Measurements from ENCODE around the gene FANCE. TPM values are rescaled to one million over a fixed set of nuclear protein-coding genes. Genes with fewer than 3 reads are reported as not detected.
A peak's percentile ranks its signal among the peaks of the same experiment; 100 is the strongest.

The FANCE gene
- polyA plus RNA-seq, 1 donor = 27.8 TPM

DNA sequence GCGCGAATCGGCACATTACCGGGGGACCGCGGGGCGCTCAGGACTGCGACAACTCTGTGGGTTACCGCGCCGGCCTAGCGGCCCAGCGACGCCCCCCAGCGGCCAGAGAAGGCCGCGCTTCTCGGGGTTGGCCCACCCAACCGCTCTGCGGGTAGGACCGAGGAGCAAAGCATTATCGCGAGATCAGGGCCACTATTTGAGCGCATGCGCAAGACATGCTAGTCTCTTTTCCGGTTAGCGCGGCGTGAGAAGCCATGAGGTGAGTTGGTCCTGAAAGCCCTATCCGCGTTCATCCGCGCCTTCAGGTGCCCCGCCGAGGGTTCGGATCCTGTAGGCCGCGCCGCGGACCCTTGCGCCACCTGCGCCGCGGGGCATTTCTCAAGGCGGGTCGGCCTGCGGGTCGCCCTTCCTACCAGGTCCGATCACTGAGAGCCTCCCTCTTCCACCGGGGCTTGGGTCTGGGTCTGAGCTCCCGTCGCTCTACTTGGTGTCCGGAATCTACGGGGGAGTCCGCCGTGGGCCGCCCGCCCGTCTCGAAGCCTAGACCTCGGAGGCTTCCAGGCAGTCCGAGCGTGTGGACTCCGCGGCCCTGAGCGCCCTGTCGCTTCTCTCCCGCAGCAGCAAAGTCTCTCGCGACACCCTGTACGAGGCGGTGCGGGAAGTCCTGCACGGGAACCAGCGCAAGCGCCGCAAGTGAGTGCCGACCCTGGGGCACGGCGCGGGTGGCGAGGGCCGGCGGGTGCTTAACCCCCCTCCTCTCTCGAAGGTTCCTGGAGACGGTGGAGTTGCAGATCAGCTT, 16.2 kb downstream of the FANCE start, which contains the start of gene RPL10A:
Gene RPL10A (plus strand): TSS at position 221 of the 799 bp plus-strand sequence. CDS start 34 bp downstream, at position 255.
- peak; percentile 98 for DNase-seq

DNA sequence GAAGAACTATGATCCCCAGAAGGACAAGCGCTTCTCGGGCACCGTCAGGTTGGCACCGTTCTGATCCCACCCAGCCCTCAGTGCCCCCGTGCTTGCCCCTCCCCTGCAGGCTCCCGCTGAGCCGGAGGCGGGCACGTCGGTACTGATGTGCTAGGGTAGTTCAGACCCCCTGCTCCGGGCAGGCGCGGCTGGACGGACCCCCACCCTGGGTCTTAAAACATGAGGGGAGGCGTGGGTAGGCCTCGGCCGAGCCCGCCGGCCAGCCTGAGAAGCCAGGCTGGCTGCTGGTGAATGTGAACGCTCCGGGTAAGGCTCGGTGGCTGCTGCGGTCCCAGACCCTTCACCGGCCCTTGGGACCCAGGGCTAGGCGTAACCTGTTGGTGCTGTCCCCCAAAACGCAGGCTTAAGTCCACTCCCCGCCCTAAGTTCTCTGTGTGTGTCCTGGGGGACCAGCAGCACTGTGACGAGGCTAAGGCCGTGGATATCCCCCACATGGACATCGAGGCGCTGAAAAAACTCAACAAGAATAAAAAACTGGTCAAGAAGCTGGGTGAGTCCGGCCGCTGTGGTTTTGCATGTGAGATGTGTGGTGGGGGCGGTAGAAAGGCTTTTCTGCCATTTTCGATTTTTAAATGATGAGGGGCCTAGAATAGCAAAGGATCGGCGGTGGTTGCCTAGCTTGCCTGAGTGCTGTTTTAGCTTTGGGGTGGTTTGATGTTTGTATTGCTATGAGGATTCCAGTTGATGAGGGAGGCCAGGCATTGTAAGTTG, 17.0 kb downstream of the FANCE start:
- no peak for DNase-seq

GRCh38 chr6:35469751-35470662, 17.9 kb downstream of the FANCE start:
- DNase-seq = no peak

- no peak for DNase-seq
Measured at GRCh38 chr6:35470663-35471120, 18.6 kb downstream of the FANCE start.

- DNase-seq = no peak
Measured at GRCh38 chr6:35471836-35472345, 19.8 kb downstream of the FANCE start.

DNA sequence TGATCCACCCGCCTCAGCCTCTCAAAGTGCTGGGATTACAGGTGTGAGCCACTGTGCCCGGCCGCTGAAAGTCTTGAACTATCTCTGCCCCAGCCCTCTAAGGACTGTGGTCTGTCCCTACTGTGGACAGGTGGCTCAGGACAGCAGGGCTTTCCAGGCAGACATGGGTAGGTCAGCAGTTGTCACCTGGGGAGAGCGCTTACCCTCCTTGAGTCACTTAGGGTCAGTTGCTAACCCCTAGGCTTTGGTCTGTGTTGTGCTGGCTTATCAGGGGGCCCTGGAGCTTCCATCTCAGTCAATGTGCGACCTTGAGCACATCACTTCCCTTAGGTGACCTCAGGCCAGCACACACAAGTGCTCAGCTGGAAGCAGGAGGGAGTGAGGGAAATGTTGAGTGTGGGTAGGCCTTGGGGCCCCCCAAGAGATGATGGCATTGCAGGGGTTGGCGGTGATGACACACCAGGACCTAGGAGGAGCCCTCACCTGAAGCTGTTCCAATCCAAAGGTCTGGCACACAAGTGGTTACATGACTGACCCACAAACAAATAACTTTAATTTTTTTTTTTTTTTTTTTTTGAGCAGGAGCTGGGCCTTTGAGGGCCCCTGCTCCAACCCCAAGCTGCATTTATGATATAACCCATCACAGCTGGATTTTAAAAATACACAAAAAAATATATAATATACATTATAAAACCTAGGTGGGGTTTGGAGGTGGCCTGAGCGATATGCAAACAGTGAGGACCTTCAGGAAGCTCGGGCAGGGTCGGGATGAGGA, 21.1 kb downstream of the FANCE start:
- DNase-seq = no peak

GRCh38 chr6:35473850-35474130, 21.7 kb downstream of the FANCE start:
- DNase-seq = no peak

GRCh38 chr6:35474131-35474941, 22.2 kb downstream of the FANCE start:
- no peak for DNase-seq

- no peak for DNase-seq
Measured at GRCh38 chr6:35474942-35475570, 22.9 kb downstream of the FANCE start.

- DNase-seq = no peak
Measured at GRCh38 chr6:35475573-35475972, 23.4 kb downstream of the FANCE start.

DNA sequence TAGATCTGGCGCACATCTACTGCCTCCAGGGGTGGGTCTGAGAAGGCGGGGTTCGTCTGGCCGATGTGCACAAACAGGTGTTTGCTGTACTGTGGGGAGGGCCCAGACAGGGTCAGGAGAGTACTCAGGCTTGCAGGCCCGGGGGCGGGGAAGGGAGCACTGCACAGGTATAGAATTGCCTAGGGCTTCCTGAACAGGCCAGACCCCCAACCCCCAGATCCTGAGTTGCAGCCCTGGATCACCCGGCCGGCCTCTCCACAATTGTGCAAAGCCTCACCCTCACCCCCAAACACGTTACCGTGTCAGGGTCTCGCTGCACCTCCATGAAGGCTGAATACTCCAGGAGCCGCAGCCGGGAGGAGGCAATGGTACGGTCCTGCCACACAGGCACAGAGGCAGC, 23.9 kb downstream of the FANCE start:
- DNase-seq = no peak

DNA sequence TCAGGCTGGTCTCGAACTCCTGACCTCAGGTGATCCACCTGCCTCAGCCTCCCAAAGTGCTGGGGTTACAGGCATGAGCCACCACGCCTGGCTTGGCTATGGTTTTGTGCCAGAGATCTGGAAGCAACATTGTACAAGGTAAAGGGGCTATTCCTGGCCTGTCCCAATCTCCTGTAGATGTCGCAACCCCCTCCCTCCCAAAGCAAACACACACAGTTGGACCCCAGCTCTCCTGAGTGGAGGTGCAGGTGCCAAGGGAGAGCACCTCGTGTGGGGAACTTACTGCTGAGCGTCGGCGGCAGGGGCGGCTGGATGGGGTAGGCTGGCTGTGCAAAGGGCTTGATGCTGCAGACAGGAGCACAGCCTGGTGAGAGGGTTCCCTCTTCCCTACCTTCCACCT, 24.9 kb downstream of the FANCE start:
- DNase-seq = no peak

- no peak for DNase-seq
Measured at GRCh38 chr6:35477551-35478179, 25.5 kb downstream of the FANCE start.

DNA sequence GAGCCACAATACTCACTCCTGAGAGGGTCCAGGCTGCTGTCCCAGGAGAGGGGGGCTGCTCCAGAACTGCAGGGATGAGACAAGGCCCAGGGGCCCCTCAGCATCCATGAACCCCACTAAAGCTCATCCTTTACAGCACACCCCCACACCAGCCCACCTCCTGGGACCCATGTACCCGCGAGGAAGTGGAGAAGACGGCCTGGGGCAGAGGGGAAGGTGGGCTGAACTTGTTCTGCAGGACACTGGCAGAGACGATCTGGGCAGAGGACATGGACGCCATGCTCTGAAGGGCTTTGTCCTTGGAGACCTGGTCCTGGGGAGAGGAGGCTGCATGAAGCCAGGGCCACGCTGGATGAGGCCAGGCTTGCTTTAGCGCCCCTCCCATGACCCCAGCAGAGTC, 26.1 kb downstream of the FANCE start:
- no peak for DNase-seq

- DNase-seq = no peak
Measured at GRCh38 chr6:35480176-35480575, 28.0 kb downstream of the FANCE start.

GRCh38 chr6:35481226-35481625, 29.1 kb downstream of the FANCE start:
- no peak for DNase-seq

DNA sequence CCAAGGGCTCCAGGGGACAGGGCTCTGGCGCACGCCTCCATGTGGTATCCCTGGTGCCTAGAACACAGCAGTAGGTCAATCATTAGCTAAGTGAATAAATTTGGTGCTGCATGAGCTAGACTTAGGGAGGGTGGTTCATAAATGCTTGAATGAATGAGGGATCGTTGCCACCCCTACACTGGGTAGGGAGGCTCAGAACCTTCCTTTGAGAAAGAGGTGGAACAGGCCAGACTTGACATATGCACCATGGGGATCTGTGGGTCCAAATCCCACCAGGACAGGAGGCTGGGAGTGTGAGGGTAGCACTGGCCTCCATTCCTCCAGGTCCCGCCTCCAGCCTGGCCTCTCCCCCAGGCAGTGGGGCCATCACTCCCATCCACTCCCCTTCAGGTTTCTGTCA, 30.9 kb downstream of the FANCE start:
- DNase-seq = no peak

DNA sequence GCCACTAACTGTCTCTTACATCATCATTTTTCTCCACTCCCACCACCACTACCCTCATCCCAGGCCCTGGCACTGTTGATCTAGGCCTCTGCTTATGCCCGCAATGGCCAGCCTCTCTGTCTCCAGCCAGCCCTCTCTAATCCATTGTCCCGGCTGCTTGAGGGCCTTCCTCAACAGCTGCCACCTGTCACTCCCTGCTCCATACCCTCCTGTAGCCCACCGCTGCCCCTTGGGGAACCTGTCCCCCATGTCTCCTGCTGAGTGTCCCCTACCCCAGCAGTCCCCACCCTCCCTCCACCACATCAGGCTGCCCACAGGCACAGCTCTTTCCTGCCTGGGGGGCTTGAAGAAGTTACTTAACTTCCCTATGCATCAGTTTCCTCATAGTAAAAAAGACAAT, 31.4 kb downstream of the FANCE start:
- DNase-seq = no peak

GRCh38 chr6:35483893-35484645, 31.9 kb downstream of the FANCE start:
- DNase-seq = no peak

Measured in hindlimb muscle (tissue), 1 donor.